Testis (tissue), 2 donors: Measurements from ENCODE around the gene COL4A2.

ENCODE experiments used
- POLR2A ChIP-seq: fragments of 450-650 bp; IDR thresholded peaks from one replicate; pipeline ENCODE4 v1.6.1; 2017; ENCODE audit warnings: antibody characterized with exemption, mild to moderate bottlenecking, moderate library complexity
- TF ChIP-seq, protein P1 (sequence below), 3 experiments: fragments of 450-650 bp in 2 of 3; fragments of 200-600 bp in 1 of 3; sonication (generic) in 1 of 3; IDR thresholded peaks; one replicate each; pipeline ENCODE4 v1.5.1; 2016 to 2019; ENCODE audit warnings: antibody characterized with exemption in 3 of 3, mild to moderate bottlenecking in 2 of 3, moderate library complexity in 1 of 3

GRCh38 chr13:110516500-110516899 lies 209.4 kb downstream of the COL4A2 start:
- TF ChIP-seq, protein P1, sequence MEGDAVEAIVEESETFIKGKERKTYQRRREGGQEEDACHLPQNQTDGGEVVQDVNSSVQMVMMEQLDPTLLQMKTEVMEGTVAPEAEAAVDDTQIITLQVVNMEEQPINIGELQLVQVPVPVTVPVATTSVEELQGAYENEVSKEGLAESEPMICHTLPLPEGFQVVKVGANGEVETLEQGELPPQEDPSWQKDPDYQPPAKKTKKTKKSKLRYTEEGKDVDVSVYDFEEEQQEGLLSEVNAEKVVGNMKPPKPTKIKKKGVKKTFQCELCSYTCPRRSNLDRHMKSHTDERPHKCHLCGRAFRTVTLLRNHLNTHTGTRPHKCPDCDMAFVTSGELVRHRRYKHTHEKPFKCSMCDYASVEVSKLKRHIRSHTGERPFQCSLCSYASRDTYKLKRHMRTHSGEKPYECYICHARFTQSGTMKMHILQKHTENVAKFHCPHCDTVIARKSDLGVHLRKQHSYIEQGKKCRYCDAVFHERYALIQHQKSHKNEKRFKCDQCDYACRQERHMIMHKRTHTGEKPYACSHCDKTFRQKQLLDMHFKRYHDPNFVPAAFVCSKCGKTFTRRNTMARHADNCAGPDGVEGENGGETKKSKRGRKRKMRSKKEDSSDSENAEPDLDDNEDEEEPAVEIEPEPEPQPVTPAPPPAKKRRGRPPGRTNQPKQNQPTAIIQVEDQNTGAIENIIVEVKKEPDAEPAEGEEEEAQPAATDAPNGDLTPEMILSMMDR (IDR thresholded peaks at IDR 0.05) = no peak
- TF ChIP-seq POLR2A = no peak
